GM12878 (cell line): Measurements from ENCODE around the gene GRAMD1C. TPM values are rescaled to one million over a fixed set of nuclear protein-coding genes. Genes with fewer than 3 reads are reported as not detected.

Experiments used
- ATAC-seq: fragments of 200-7000 bp; cut with Tn5 transposase; 3 replicates; pipeline ENCODE4 v1.9.1; 2020; ENCODE audit warnings: mild to moderate bottlenecking, moderate library complexity
- BruUV-seq: library from RNA; stranded (reverse); fragments of 400-500 nt; replicated peaks from 2 replicates; lab custom pipeline; 2021; lab: Mats Ljungman, UMichigan
- CTCF ChIA-PET: fragments of 300-600 bp; sonication (Branson Sonifier 250); formaldehyde crosslinking; extraction: SDS; loops from one replicate; lab custom pipeline; 2021; ENCODE audit warnings: inconsistent platforms; lab: Yijun Ruan, JAX
- POLR2A ChIA-PET: fragments of 350-600 bp; formaldehyde crosslinking; extraction: SDS; loops from one replicate; lab custom pipeline; 2021; ENCODE audit warnings: inconsistent platforms; lab: Charles Lee
- RAD21 ChIA-PET: fragments of 300-600 bp; sonication (Branson Sonifier 250); formaldehyde crosslinking; loops from one replicate; lab custom pipeline; 2023; ENCODE audit warnings: antibody characterized with exemption; ENCODE audit not compliant: unreplicated experiment; lab: Charles Lee
- SMC1A ChIA-PET: fragments of 300-600 bp; sonication (Branson Sonifier 250); formaldehyde crosslinking; loops from one replicate; lab custom pipeline; 2023; ENCODE audit not compliant: unreplicated experiment, uncharacterized antibody; lab: Charles Lee
- DNase-seq: peaks from one replicate; pipeline ENCODE4 v3.0.0-alpha.2; 2011; ENCODE audit warnings: low read depth, low spot score
- FAIRE-seq: peaks from 3 replicates; lab custom pipeline; 2011; peaks lifted over from hg19 to GRCh38; lab: Jason Lieb, UNC
- H2AFZ ChIP-seq: 2 replicates; pipeline ENCODE4 v1.6.0; 2011; ENCODE audit warnings: low read depth, low read length, control low read depth; ENCODE audit not compliant: control insufficient read depth
- H3K27ac ChIP-seq: 2 replicates; pipeline ENCODE4 v1.5.1; 2011; ENCODE audit warnings: control low read depth; ENCODE audit not compliant: control insufficient read depth, insufficient read depth
- H3K27me3 ChIP-seq, 2 experiments: replicated peaks in 1 of 2; 2 replicates each; pipeline versions ENCODE4 v1.6.0 to v1.6.1; 2011; ENCODE audit warnings: low read length in 1 of 2; ENCODE audit not compliant: control insufficient read depth in 2 of 2, insufficient read depth in 2 of 2
- H3K36me3 ChIP-seq, 2 experiments: 2 replicates each; pipeline ENCODE4 v1.5.1; 2011; ENCODE audit warnings: low read length in 1 of 2; ENCODE audit not compliant: control insufficient read depth in 2 of 2, insufficient read depth in 2 of 2
- H3K4me1 ChIP-seq: 2 replicates; pipeline ENCODE4 v1.6.1; 2011; ENCODE audit warnings: mild to moderate bottlenecking, low read length, moderate library complexity, mixed read lengths; ENCODE audit not compliant: control insufficient read depth, insufficient read depth
- H3K4me2 ChIP-seq: 2 replicates; pipeline ENCODE4 v1.6.0; 2011; ENCODE audit warnings: control low read depth; ENCODE audit not compliant: control insufficient read depth, insufficient read depth
- H3K4me3 ChIP-seq: fragments of 200-600 bp; sonication (generic); 2 replicates; pipeline ENCODE4 v1.5.1; 2016
- H3K79me2 ChIP-seq: 2 replicates; pipeline ENCODE4 v1.6.0; 2011; ENCODE audit warnings: low read length; ENCODE audit not compliant: control insufficient read depth, insufficient read depth
- H3K9ac ChIP-seq: 2 replicates; pipeline ENCODE4 v1.8.0; 2011; ENCODE audit warnings: low read length, control low read depth, mixed read lengths; ENCODE audit not compliant: control insufficient read depth, insufficient read depth
- H3K9me3 ChIP-seq: replicated peaks from 3 replicates; pipeline ENCODE4 v1.5.1; 2011; ENCODE audit warnings: mild to moderate bottlenecking, low read length; ENCODE audit not compliant: control insufficient read depth, insufficient read depth
- H4K20me1 ChIP-seq: 2 replicates; pipeline ENCODE4 v1.6.0; 2011; ENCODE audit not compliant: control insufficient read depth, insufficient read depth
- SIN3A ChIP-seq: IDR thresholded peaks from 2 replicates; pipeline ENCODE4 v1.6.1; 2012; ENCODE audit warnings: low read depth, low read length, improper control_type of control experiment
- ZNF24 ChIP-seq: fragments of 450-650 bp; IDR thresholded peaks from 2 replicates; pipeline ENCODE4 v1.6.1; 2017; ENCODE audit warnings: antibody characterized with exemption, mild to moderate bottlenecking
- in situ Hi-C: fragments of 300-500 bp; cut with MboI; formaldehyde crosslinking; loops from 9 replicates; pipeline ENCODE4 v1.14.3; 2018; ENCODE audit warnings: mixed read lengths
- intact Hi-C: fragments of 100-400 bp; cut with micrococcal nuclease; formaldehyde crosslinking; loops from one replicate; pipeline ENCODE4 v1.14.2; 2022; ENCODE audit not compliant: unreplicated experiment
- polyA plus RNA-seq, 11 experiments: library from polyadenylated mRNA; depleted of rRNA in 4 of 11; unstranded in 6 of 11; stranded (reverse) in 5 of 11; fragments of >200 nt; fragmentation: Nextera tagmentation in 4 of 11; fragmentation: Illumina TruSeq in 1 of 11; extraction: Ambion mirVana in 4 of 11; extraction: Trizol in 1 of 11; gene quantifications; 1 replicate in 1 of 11; 2 replicates in 10 of 11; pipeline versions ENCODE4 v1.2.1 to v1.2.3, GENCODE V29; 2011 to 2016; ENCODE audit warnings: inconsistent platforms in 2 of 11, missing spikeins in 2 of 11, low read depth in 1 of 11
- total RNA-seq, 4 experiments: library from RNA; depleted of rRNA in 3 of 4; stranded (reverse); fragments of >200 nt in 3 of 4; fragmentation: Illumina TruSeq in 1 of 4; extraction: Trizol in 1 of 4; gene quantifications; 2 replicates each; pipeline versions ENCODE4 v1.2.1 to v1.2.3, GENCODE V29; 2013 to 2021
- TF ChIP-seq, protein P1 (sequence below): fragments of 450-650 bp; IDR thresholded peaks from 2 replicates; pipeline ENCODE4 v1.6.1; 2017; ENCODE audit warnings: antibody characterized with exemption, mild to moderate bottlenecking, moderate library complexity
- TF ChIP-seq, protein P2 (sequence below): fragments of 450-650 bp; formaldehyde crosslinking; IDR thresholded peaks from 2 replicates; pipeline ENCODE4 v1.4.0; 2020; ENCODE audit warnings: mild to moderate bottlenecking, moderate library complexity
- TF ChIP-seq, protein P3 (sequence below): fragments of 450-650 bp; IDR thresholded peaks from 2 replicates; pipeline ENCODE4 v1.6.1; 2017; ENCODE audit warnings: mild to moderate bottlenecking, low read depth, inconsistent platforms; ENCODE audit not compliant: poor library complexity, severe bottlenecking

GRAMD1C gene
- total and polyA plus RNA-seq, 10 of the 15 experiments (the other 5 are each of a cell fraction or from before 2014, with no cell fraction given) = 3.2 to 9.2 (median 5.5) TPM

DNA sequence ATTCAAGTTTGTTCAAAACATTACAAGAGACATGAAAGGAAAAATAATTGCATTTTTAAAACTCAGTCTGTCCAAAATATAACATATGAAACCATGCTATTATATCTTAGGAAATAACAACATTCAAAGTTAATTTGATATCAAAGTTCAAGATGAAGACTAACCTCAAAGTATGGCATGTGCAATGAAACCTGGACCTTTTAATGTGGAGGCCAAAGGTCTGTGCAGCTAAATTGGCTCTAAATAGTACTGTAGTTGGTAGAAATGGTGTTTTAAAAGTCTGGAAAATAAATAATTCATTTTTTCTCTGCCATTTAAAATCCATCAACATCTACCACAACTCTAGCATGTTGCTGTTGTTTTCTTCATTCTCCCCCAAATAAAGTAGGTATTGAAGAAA is 8.7 kb downstream of the GRAMD1C start:
- no peak for FAIRE-seq
- no peak for DNase-seq
- Histone ChIP-seq H3K79me2 (no peaks in the 10 kb centered on the region), H3K36me3 (no peaks in the 10 kb centered on the region), H3K27ac (no peak overlapping the region), H3K9ac (no peak overlapping the region), H3K4me3 (no peak overlapping the region), H3K4me2 (no peak overlapping the region), H3K4me1 (no peaks in the 10 kb centered on the region), H3K27me3 (no peaks in the 10 kb centered on the region), H2AFZ (no peak overlapping the region), H3K9me3 (no peaks in the 10 kb centered on the region), H4K20me1 (no peaks in the 10 kb centered on the region)
- ATAC-seq = no peak
- BruUV-seq = no TSS peak
- TF ChIP-seq SIN3A (no peak), ZNF24 (no peak)
- TF ChIP-seq, protein P1, sequence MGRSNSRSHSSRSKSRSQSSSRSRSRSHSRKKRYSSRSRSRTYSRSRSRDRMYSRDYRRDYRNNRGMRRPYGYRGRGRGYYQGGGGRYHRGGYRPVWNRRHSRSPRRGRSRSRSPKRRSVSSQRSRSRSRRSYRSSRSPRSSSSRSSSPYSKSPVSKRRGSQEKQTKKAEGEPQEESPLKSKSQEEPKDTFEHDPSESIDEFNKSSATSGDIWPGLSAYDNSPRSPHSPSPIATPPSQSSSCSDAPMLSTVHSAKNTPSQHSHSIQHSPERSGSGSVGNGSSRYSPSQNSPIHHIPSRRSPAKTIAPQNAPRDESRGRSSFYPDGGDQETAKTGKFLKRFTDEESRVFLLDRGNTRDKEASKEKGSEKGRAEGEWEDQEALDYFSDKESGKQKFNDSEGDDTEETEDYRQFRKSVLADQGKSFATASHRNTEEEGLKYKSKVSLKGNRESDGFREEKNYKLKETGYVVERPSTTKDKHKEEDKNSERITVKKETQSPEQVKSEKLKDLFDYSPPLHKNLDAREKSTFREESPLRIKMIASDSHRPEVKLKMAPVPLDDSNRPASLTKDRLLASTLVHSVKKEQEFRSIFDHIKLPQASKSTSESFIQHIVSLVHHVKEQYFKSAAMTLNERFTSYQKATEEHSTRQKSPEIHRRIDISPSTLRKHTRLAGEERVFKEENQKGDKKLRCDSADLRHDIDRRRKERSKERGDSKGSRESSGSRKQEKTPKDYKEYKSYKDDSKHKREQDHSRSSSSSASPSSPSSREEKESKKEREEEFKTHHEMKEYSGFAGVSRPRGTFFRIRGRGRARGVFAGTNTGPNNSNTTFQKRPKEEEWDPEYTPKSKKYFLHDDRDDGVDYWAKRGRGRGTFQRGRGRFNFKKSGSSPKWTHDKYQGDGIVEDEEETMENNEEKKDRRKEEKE = no peak
- TF ChIP-seq, protein P2, sequence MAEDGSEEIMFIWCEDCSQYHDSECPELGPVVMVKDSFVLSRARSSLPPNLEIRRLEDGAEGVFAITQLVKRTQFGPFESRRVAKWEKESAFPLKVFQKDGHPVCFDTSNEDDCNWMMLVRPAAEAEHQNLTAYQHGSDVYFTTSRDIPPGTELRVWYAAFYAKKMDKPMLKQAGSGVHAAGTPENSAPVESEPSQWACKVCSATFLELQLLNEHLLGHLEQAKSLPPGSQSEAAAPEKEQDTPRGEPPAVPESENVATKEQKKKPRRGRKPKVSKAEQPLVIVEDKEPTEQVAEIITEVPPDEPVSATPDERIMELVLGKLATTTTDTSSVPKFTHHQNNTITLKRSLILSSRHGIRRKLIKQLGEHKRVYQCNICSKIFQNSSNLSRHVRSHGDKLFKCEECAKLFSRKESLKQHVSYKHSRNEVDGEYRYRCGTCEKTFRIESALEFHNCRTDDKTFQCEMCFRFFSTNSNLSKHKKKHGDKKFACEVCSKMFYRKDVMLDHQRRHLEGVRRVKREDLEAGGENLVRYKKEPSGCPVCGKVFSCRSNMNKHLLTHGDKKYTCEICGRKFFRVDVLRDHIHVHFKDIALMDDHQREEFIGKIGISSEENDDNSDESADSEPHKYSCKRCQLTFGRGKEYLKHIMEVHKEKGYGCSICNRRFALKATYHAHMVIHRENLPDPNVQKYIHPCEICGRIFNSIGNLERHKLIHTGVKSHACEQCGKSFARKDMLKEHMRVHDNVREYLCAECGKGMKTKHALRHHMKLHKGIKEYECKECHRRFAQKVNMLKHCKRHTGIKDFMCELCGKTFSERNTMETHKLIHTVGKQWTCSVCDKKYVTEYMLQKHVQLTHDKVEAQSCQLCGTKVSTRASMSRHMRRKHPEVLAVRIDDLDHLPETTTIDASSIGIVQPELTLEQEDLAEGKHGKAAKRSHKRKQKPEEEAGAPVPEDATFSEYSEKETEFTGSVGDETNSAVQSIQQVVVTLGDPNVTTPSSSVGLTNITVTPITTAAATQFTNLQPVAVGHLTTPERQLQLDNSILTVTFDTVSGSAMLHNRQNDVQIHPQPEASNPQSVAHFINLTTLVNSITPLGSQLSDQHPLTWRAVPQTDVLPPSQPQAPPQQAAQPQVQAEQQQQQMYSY = no peak
- TF ChIP-seq, protein P3, sequence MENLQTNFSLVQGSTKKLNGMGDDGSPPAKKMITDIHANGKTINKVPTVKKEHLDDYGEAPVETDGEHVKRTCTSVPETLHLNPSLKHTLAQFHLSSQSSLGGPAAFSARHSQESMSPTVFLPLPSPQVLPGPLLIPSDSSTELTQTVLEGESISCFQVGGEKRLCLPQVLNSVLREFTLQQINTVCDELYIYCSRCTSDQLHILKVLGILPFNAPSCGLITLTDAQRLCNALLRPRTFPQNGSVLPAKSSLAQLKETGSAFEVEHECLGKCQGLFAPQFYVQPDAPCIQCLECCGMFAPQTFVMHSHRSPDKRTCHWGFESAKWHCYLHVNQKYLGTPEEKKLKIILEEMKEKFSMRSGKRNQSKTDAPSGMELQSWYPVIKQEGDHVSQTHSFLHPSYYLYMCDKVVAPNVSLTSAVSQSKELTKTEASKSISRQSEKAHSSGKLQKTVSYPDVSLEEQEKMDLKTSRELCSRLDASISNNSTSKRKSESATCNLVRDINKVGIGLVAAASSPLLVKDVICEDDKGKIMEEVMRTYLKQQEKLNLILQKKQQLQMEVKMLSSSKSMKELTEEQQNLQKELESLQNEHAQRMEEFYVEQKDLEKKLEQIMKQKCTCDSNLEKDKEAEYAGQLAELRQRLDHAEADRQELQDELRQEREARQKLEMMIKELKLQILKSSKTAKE = no peak
- intact Hi-C loops (loop anchor here (10.0 kb wide), 1 partner anchor 208 kb away; the partner anchor contains the start of genes CCDC191 and QTRT2), in situ Hi-C loops (no loop called here)
- ChIA-PET POLR2A (no interaction called here), RAD21 (interaction anchor here (1.3 kb wide), 1 partner anchor 17 kb away, joined by 3 read pairs; no protein-coding TSS in a partner anchor), CTCF (interaction anchor here (0.5 to 6.0 kb wide), 5 partner anchors 9 to 127 kb away, joined by 3 to 84 read pairs (median 3); partner anchors contain the start of gene GRAMD1C), SMC1A (interaction anchor here (1.0 to 4.5 kb wide), 3 partner anchors 66 to 112 kb away, joined by 4 to 26 read pairs (median 8); no protein-coding TSS in a partner anchor)
